HL-60/S4 (cell line): ENCODE measurements around the gene LCE3C.
"Not testable (repeated sequence)": the region's sequence is repeated elsewhere in the genome, so short reads cannot be mapped to it uniquely, and the experiment has no call there.

Source experiments
- in situ Hi-C: fragments of 300-500 bp; cut with MboI; formaldehyde crosslinking; loops from 2 replicates; pipeline ENCODE4 v1.14.3; 2022; ENCODE audit warnings: low sequenced_read_pairs

The LCE3C gene

DNA sequence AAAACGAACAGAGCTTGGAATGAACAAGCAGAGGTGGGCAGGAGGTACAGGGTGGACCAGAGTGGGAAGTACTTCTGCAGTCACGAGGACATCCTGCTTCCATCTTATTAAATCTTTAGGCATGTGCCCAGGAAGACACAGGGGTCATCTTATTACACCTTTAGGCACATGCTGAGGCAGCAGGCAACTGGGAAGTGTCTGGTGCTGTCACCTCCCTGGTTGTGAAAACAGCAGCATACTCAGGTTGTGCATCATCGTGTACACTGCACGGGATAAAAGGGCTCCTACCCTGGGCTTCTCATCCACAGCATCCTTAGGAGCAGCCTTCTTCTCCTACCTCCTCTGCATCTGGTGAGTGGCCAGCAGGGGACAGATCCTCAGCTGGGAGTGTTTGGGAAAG is at the start of gene LCE3C:
Gene LCE3C (plus strand): TSS at position 301 of the 400 bp plus-strand sequence. CDS start 498 bp downstream, outside the sequence.
- in situ Hi-C loops: no loop called here

GRCh38 chr1:152565115-152565514 is 34.9 kb upstream of the LCE3C start:
- in situ Hi-C loops: no loop called here

DNA sequence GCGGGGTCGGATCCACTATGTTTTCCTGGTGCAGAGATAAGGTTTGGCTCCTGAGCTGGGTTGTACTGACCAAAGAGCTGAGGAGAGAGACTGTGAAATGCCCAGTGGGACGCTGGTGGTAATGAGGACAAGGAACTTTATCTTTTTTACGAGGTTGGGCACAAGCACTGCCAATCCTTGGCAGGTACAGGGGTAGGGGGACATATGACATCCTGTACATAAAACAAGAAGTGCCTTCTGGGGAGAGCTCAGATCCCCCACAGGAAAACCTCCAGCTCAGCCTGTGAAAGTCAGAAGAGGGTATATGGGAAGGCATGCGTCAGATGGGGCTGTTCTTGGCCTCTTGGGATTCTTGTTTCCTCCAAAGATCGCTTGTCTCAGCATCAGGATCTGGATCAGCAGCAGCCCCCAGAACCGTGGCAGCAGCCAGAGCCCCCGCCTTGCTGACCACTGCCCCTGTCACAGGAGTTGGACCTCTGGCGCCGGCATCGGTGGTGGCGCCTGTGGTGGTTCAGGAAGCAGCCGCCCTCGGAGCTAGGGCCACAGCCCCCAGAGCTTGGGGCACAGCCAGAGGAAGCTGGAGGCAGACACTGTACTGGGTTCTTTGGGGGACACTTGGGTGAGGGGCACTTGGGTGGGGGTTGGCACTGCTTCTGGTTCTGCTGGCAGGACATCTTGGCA is 34.4 kb upstream of the LCE3C start:
- in situ Hi-C loops: no loop called here

- in situ Hi-C loops: no loop called here
These were observed 33.4 kb upstream of the LCE3C start, which contains the start of gene LCE3E for GRCh38 chr1:152566681-152567080. Gene LCE3E (minus strand): TSS chr1:152566780. CDS start chr1:152566208, 572 bp downstream.

DNA sequence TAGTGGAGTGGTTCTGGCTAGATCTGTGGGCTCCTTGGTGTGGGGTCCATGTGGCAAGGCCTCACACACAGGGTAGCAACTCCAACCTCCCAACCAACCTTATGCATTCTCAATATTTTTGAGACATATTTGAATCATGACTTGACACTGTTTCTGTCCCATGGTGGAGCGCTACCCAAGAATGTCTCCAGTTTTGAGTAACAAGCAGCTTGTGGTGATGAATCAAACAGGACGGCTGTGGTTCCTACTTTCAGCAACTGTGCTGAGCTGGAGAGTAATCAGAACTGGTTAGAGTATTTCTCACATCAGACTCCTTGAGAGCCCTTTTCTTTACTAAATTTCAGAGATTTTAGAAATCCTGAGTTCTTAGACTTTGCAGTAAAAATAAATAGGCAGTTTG is 22.9 kb upstream of the LCE3C start:
- in situ Hi-C loops: no loop called here

- in situ Hi-C loops: not testable (repeated sequence)
These were observed 20.5 kb upstream of the LCE3C start for GRCh38 chr1:152579526-152579925.

DNA sequence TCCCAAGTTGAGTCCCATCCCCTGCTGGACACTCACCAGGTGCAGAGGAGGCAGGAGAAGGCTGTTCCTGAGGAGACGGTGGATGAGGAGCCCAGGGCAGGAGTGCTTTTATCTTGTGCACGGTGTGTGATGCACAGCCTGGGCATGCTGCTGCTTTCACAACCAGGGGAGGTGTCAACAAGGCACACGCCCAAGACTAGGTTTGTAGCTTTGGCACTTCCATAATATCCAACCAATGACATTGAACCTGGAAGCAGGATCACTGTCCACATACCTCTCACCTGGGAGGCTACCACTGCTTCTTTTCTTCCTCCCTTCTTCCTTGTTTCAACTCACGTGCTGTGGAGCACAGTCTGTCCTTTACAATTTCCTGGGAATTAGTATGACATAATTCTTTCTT is 19.6 kb upstream of the LCE3C start, which contains the start of gene LCE3D:
Gene LCE3D (minus strand): TSS at position 84 of the 400 bp plus-strand sequence. CDS start 580 bp downstream, outside the sequence.
- in situ Hi-C loops: no loop called here

- in situ Hi-C loops: no loop called here
These were observed 17.4 kb upstream of the LCE3C start for GRCh38 chr1:152582647-152583046.

DNA sequence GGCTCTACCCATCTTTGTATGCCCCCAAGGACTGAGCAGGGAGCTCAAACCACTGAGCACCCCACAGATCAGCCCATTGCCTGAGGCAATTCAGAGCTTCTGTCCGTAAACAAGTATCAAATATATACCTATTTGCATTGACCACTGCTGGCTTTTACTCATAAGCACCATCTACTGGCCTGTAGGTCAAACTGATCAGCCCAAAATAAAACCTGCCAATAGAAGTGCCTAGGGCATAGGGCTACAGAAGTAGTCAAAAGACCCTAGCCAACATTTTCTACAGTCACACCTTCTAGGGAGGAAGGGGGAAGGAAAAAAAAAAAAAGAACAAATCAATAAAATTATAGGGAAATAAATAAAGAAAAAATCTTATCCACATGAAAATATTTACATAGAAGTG is 14.4 kb upstream of the LCE3C start:
- in situ Hi-C loops: no loop called here

DNA sequence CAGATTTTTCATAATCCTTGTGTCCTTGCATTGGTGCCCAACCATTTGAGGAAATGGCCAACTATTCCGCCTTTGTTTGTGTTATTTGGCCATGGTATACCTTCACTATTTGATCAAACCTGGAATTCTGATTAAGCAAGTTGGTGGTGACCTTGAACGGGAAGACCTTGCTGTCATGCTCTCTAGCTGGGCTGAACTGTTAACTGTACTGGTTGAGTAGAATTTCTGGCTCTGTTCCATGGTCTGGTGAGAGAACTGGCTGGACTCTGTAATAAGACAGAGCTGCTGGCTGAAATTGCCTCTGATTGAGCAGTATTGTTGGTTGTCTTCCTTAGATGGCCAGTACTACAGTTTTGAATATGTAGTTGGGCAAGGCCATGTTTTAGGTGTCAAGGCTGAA is 3.0 kb upstream of the LCE3C start:
- in situ Hi-C loops: no loop called here

DNA sequence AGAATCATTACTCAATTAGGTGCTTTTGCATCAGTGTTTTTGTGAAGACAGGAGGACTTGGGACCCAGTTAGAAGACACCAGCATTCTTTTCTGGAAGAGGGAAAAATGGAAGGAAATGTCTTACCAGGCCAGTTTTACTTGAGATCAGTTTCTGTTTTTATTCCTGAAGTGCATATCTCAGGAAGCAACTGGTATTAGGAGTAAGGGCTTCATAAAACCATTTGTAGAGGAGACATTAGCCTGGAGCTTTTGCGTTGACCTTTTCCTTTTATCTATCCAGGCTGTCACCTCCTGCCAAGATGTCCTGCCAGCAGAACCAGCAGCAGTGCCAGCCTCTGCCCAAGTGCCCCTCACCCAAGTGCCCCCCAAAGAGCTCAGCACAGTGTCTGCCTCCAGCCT is 13.5 kb downstream of the LCE3C start, which contains the start of gene LCE3B:
Gene LCE3B (plus strand): TSS at position 301 of the 400 bp plus-strand sequence. CDS start 0 bp downstream, at position 301.
- in situ Hi-C loops: no loop called here

- in situ Hi-C loops: no loop called here
These were observed 22.0 kb downstream of the LCE3C start for GRCh38 chr1:152621993-152622392.

DNA sequence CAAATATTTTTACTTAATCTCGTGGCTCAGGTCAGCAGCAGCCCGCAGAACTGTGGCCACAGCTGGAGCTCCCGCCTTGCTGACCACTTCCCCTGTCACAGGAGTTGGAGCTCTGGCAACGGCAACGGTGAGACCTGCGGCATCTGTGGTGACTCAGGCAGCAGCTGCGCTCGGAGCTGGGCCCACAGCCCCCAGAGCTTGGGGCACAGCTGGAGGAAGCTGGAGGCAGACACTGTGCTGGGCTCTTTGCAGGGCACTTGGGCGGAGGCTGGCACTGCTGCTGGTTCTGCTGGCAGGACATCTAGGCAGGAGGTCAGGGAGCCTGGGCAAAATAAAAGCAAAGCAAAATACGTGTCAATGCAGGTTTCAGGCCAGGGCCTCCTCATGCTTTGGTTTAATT is 22.8 kb downstream of the LCE3C start, which contains the start of gene LCE3A:
Gene LCE3A (minus strand): TSS at position 301 of the 400 bp plus-strand sequence. CDS start 0 bp downstream, at position 301.
- in situ Hi-C loops: no loop called here

- in situ Hi-C loops: no loop called here
These were observed 23.3 kb downstream of the LCE3C start for GRCh38 chr1:152623203-152623844.

DNA sequence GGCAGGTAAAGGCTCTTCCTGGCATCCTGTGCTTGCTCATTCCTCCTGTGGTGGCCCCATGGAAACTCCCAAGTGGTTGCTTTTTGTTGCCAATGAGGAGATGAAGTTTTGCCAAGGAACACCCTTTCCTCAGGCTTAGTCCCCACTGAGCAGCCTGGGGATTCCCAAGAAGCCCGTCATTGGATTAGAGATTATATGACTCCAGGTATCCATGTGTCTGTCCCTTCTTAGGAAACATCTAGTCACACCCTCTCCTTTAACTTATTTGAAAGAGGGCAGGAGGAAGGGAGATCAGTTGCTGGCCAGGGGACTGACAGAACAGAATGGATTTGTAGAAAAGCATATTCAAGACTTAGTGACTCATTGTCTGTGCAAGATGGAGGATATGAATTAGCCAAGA is 26.7 kb downstream of the LCE3C start:
- in situ Hi-C loops: no loop called here

GRCh38 chr1:152630596-152630995 is 30.6 kb downstream of the LCE3C start:
- in situ Hi-C loops: no loop called here

DNA sequence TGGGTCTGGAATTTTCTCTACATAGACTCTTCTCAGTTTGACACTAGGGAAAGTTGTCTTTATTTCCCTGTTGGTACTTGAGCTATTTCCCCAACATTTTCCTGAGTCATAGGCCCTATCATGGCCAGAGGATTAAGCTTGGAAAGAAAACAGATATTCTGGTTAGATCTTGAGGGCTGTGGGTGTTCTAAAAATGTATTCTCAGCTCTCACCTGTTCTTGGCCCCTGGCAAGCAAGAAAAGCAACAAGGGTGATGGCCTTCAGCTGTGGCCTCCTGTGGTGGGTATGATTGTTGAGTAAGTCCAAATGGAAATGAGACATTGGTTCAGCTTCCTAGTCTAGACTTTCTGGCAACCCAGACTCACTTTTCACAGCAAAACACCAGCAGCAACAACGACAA is 40.3 kb downstream of the LCE3C start:
- in situ Hi-C loops: no loop called here

- in situ Hi-C loops: no loop called here
These were observed 43.9 kb downstream of the LCE3C start for GRCh38 chr1:152643945-152644344.

GRCh38 chr1:152645146-152645545 is 45.1 kb downstream of the LCE3C start:
- in situ Hi-C loops: no loop called here

- in situ Hi-C loops: no loop called here
These were observed 46.6 kb downstream of the LCE3C start for GRCh38 chr1:152646656-152647055.
